ENCODE results near the gene SUSD5.

SUSD5 gene

GRCh38 chr3:33209357-33209756 lies 9.3 kb downstream of the SUSD5 start:
- DNase-seq (ENCODE audit: extremely low spot score) = no peak
- POLR2A ChIA-PET = no interaction called here
- CTCF ChIA-PET = no interaction called here
- no peak for TF ChIP-seq CTCF (IDR thresholded peaks at IDR 0.05; ENCODE audit: control extremely low read depth, extremely low read depth, low read depth, missing control alignments)

DNA sequence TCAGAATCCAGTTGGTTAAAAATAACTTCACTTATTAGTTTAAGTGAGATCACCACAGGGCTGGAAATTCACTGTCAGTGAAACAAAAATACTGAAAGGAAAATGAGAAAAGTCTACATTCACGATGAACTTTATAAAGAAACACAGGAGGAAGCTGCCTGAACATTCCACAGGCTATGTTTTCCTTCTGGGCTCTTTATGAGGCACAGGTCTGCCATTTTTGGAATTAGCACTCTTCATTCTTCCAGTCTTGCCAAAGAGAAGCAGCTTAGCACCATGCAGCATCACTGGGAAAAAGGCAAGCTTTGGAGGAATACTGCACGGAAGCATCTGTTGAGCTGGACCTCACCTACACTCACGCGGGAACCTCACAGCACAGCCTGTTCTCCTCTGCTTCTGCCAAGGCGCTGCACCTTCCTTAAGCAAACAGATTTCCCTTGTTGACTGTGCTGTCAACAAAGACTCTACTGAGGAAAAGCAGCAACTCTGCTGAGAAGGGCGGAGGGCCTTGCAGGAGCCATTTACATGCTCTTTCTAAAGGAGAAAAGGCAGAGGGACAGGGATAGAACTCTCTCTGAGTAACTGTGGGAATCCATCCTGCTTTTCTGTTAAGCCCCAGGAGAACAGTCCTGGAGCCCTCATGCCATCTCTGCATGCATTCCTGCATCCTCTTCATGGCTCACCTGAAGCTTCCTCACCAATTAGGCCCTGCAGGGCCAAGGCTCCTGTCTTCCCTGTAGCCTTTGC lies 15.7 kb downstream of the SUSD5 start:
- DNase-seq (ENCODE audit: extremely low spot score) = no peak
- no peak for TF ChIP-seq CTCF (IDR thresholded peaks at IDR 0.05; ENCODE audit: control extremely low read depth, extremely low read depth, low read depth, missing control alignments)
- CTCF ChIA-PET = interaction anchor here (1.2 to 1.8 kb wide), 3 partner anchors 13 to 18 kb away, joined by 3 to 5 read pairs (median 4); no protein-coding TSS in a partner anchor
- POLR2A ChIA-PET = no interaction called here

- ChIA-PET POLR2A (interaction anchor here (0.6 kb wide), 1 partner anchor 72 kb away, joined by 3 read pairs; no protein-coding TSS in a partner anchor), CTCF (interaction anchor here (1.2 to 1.8 kb wide), 2 partner anchors 14 to 70 kb away, joined by 3 to 5 read pairs; no protein-coding TSS in a partner anchor)
- TF ChIP-seq CTCF (IDR thresholded peaks at IDR 0.05; ENCODE audit: control extremely low read depth, extremely low read depth, low read depth, missing control alignments) = no peak
- no peak for DNase-seq (ENCODE audit: extremely low spot score)
Measured at GRCh38 chr3:33201195-33201594, 17.4 kb downstream of the SUSD5 start.

- CTCF ChIA-PET = interaction anchor here (1.2 to 1.6 kb wide), 2 partner anchors 52 to 65 kb away, joined by 3 to 6 read pairs; no protein-coding TSS in a partner anchor
- POLR2A ChIA-PET = no interaction called here
Measured at GRCh38 chr3:33196538-33196937, 22.1 kb downstream of the SUSD5 start.

DNA sequence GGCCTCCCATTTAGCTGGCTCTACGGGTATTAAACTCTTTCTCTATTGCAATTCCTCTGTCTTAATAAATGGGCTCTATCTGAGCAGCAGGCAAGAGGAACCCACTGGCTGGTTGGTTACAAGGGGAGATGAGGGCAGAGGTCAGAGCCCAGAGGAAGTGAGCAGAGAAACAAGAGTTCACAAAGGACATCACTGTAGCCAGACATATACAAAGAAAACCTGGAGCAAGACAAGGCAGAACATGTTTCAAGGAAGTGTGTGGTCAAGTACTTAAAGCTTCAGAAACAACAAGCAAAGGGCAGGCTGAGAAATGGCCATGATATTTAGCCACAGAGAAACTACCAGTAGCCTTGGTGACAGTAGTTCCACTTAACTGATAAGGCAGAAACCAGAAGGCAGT lies 24.3 kb downstream of the SUSD5 start:
- POLR2A ChIA-PET = no interaction called here
- CTCF ChIA-PET = no interaction called here
- TF ChIP-seq CTCF (IDR thresholded peaks at IDR 0.05; ENCODE audit: control extremely low read depth, extremely low read depth, low read depth, missing control alignments) = no peak
- no peak for DNase-seq (ENCODE audit: extremely low spot score)

More at GRCh38 chr3:33196538-33196937, 22.1 kb downstream of the SUSD5 start:
- TF ChIP-seq CTCF (IDR thresholded peaks at IDR 0.05; ENCODE audit: control extremely low read depth, extremely low read depth, low read depth, missing control alignments) = no peak
- no peak for DNase-seq (ENCODE audit: extremely low spot score)

DNA sequence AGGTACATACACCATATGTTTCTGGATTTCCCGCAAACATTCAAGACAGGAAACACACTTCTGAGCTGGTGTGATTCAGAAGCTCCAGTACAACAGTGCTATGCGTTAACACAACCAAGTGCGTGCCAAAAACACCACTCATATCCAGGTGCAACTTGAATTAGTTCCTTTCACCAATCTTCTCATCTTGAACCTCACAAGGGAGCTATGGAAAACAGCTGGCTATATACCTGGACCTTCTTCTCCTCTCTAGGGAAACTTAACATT lies 31.3 kb downstream of the SUSD5 start:
- no peak for DNase-seq (ENCODE audit: extremely low spot score)
- ChIA-PET CTCF (no interaction called here), POLR2A (no interaction called here)
- TF ChIP-seq CTCF (IDR thresholded peaks at IDR 0.05; ENCODE audit: control extremely low read depth, extremely low read depth, low read depth, missing control alignments) = no peak

All from GM10248 (cell line).